H9 (cell line): ENCODE data around the gene KCNN2. TPM values are rescaled to one million over a fixed set of nuclear protein-coding genes. Genes with fewer than 3 reads are reported as not detected.

Experiments used
- DNase-seq: peaks from one replicate; pipeline ENCODE4 v3.0.0-alpha.2; 2017
- H2AFZ ChIP-seq: one replicate; pipeline ENCODE4 v1.6.1; 2013; ENCODE audit warnings: mild to moderate bottlenecking, low read length, control low read depth, moderate library complexity
- H2AK5ac ChIP-seq: 2 replicates; pipeline ENCODE4 v1.6.1; 2013; ENCODE audit warnings: low read length, control low read depth, mixed read lengths; ENCODE audit not compliant: insufficient read length
- H2BK120ac ChIP-seq: one replicate; pipeline ENCODE4 v1.6.1; 2013; ENCODE audit warnings: low read depth, mild to moderate bottlenecking, low read length, control low read depth, inconsistent platforms; ENCODE audit not compliant: poor library complexity, severe bottlenecking
- H2BK12ac ChIP-seq: 2 replicates; pipeline ENCODE4 v1.6.1; 2013; ENCODE audit warnings: low read length, control low read depth, mixed read lengths, low read depth; ENCODE audit not compliant: insufficient read length
- H2BK15ac ChIP-seq: 2 replicates; pipeline ENCODE4 v1.6.1; 2013; ENCODE audit warnings: low read depth, low read length, control low read depth
- H2BK20ac ChIP-seq: one replicate; pipeline ENCODE4 v1.6.1; 2013; ENCODE audit warnings: low read depth, mild to moderate bottlenecking, low read length, control low read depth, inconsistent platforms; ENCODE audit not compliant: poor library complexity, severe bottlenecking
- H2BK5ac ChIP-seq: 2 replicates; pipeline ENCODE4 v1.6.1; 2013; ENCODE audit warnings: low read length, control low read depth, mixed read lengths; ENCODE audit not compliant: insufficient read length
- H3K14ac ChIP-seq: 2 replicates; pipeline ENCODE4 v1.6.1; 2013; ENCODE audit warnings: low read length, control low read depth; ENCODE audit not compliant: insufficient read depth
- H3K18ac ChIP-seq: 2 replicates; pipeline ENCODE4 v1.6.1; 2013; ENCODE audit warnings: low read depth, mild to moderate bottlenecking, mixed read lengths, low read length, control low read depth; ENCODE audit not compliant: insufficient read length
- H3K23ac ChIP-seq: 2 replicates; pipeline ENCODE4 v1.6.1; 2013; ENCODE audit warnings: low read length, control low read depth, mixed read lengths, low read depth; ENCODE audit not compliant: insufficient read length
- H3K23me2 ChIP-seq: 2 replicates; pipeline ENCODE4 v1.6.1; 2013; ENCODE audit warnings: low read depth, mild to moderate bottlenecking, mixed read lengths, low read length, control low read depth; ENCODE audit not compliant: insufficient read length, poor library complexity, severe bottlenecking
- H3K27ac ChIP-seq: 2 replicates; pipeline ENCODE4 v1.5.1; 2013; ENCODE audit warnings: low read length, control low read depth, mixed read lengths, low read depth; ENCODE audit not compliant: insufficient read length
- H3K27me3 ChIP-seq: 2 replicates; pipeline ENCODE4 v1.6.1; 2013; ENCODE audit warnings: low read length, control low read depth, inconsistent platforms; ENCODE audit not compliant: insufficient read depth
- H3K4ac ChIP-seq: 2 replicates; pipeline ENCODE4 v1.6.1; 2013; ENCODE audit warnings: low read depth, mild to moderate bottlenecking, control low read depth, inconsistent platforms, low read length, moderate library complexity
- H3K4me1 ChIP-seq: 2 replicates; pipeline ENCODE4 v1.6.1; 2013; ENCODE audit warnings: low read length, control low read depth, inconsistent platforms; ENCODE audit not compliant: insufficient read depth
- H3K4me2 ChIP-seq: 2 replicates; pipeline ENCODE4 v1.6.1; 2013; ENCODE audit warnings: low read length, control low read depth, mixed read lengths; ENCODE audit not compliant: insufficient read length, insufficient read depth
- H3K56ac ChIP-seq: 2 replicates; pipeline ENCODE4 v1.6.1; 2013; ENCODE audit warnings: low read depth, mild to moderate bottlenecking, mixed read lengths, low read length, control low read depth; ENCODE audit not compliant: insufficient read length
- H3K79me1 ChIP-seq: 2 replicates; pipeline ENCODE4 v1.6.1; 2013; ENCODE audit warnings: low read depth, mild to moderate bottlenecking, moderate library complexity, low read length, control low read depth, inconsistent platforms; ENCODE audit not compliant: insufficient read depth, poor library complexity, severe bottlenecking
- H3K79me2 ChIP-seq: 2 replicates; pipeline ENCODE4 v1.6.1; 2013; ENCODE audit warnings: low read length, control low read depth, inconsistent platforms; ENCODE audit not compliant: insufficient read depth
- H3K9ac ChIP-seq: 2 replicates; pipeline ENCODE4 v1.6.1; 2013; ENCODE audit warnings: low read length, control low read depth, mixed read lengths; ENCODE audit not compliant: insufficient read length; ENCODE audit errors: extremely low read depth
- H3K9me3 ChIP-seq: one replicate; pipeline ENCODE4 v1.6.1; 2013; ENCODE audit warnings: low read depth, low read length, inconsistent platforms; ENCODE audit not compliant: control insufficient read depth
- H3T11ph ChIP-seq: one replicate; pipeline ENCODE4 v1.6.1; 2013; ENCODE audit warnings: mild to moderate bottlenecking, low read length, control low read depth, inconsistent platforms
- H4K20me1 ChIP-seq: one replicate; pipeline ENCODE4 v1.6.1; 2013; ENCODE audit not compliant: control insufficient read depth, insufficient read length, insufficient read depth
- H4K5ac ChIP-seq: 2 replicates; pipeline ENCODE4 v1.6.1; 2013; ENCODE audit warnings: low read depth, mild to moderate bottlenecking, mixed read lengths, low read length, control low read depth; ENCODE audit not compliant: insufficient read length
- H4K8ac ChIP-seq: replicated peaks from 2 replicates; pipeline ENCODE4 v1.6.1; 2013; ENCODE audit warnings: low read length, control low read depth, mixed read lengths, low read depth; ENCODE audit not compliant: insufficient read length
- H4K91ac ChIP-seq: 2 replicates; pipeline ENCODE4 v1.6.1; 2013; ENCODE audit warnings: low read depth, mild to moderate bottlenecking, moderate library complexity, mixed read lengths, low read length, control low read depth; ENCODE audit not compliant: insufficient read length
- H3K27ac Mint-ChIP-seq, 3 experiments: 2 replicates in 2 of 3; 3 replicates in 1 of 3; pipeline ENCODE4 v1.8.0; 2020 to 2021; ENCODE audit warnings: mixed read lengths in 3 of 3, mild to moderate bottlenecking in 1 of 3, moderate library complexity in 1 of 3
- H3K27me3 Mint-ChIP-seq: 2 replicates; pipeline ENCODE4 v1.8.0; 2021; ENCODE audit warnings: low read depth, mild to moderate bottlenecking, moderate library complexity, mixed read lengths
- H3K36me3 Mint-ChIP-seq, 3 experiments: 2 replicates in 2 of 3; 3 replicates in 1 of 3; pipeline ENCODE4 v1.8.0; 2020 to 2021; ENCODE audit warnings: low read depth in 3 of 3, mixed read lengths in 3 of 3; ENCODE audit not compliant: insufficient read depth in 1 of 3
- H3K4me1 Mint-ChIP-seq, 2 experiments: 2 replicates each; pipeline ENCODE4 v1.8.0; 2020; ENCODE audit warnings: mixed read lengths in 2 of 2
- H3K4me3 Mint-ChIP-seq, 2 experiments: 2 replicates in 1 of 2; 3 replicates in 1 of 2; pipeline ENCODE4 v1.8.0; 2020 to 2021; ENCODE audit warnings: mild to moderate bottlenecking in 2 of 2, mixed read lengths in 2 of 2, moderate library complexity in 1 of 2
- H3K9me3 Mint-ChIP-seq, 2 experiments: 2 replicates in 1 of 2; 3 replicates in 1 of 2; pipeline ENCODE4 v1.8.0; 2020; ENCODE audit warnings: mild to moderate bottlenecking in 2 of 2, mixed read lengths in 2 of 2, moderate library complexity in 1 of 2
- WGBS: extraction: QIAGEN DNeasy Blood & Tissue Kit; methylation state at CpG from one replicate; pipeline ENCODE4 v1.1.7; 2013; ENCODE audit warnings: missing lambda C conversion rate, low lambda C conversion rate, mixed read lengths; ENCODE audit not compliant: insufficient read length; ENCODE audit errors: extremely low coverage; 5-methylcytosine and 5-hydroxymethylcytosine counted together
- total RNA-seq: library from RNA; stranded (reverse); gene quantifications from 2 replicates; pipeline ENCODE4 v1.2.1, GENCODE V29; 2021
- TF ChIP-seq, protein P1 (sequence below): fragments of 200-600 bp; sonication (generic); conservative IDR thresholded peaks from 3 replicates; pipeline ENCODE4 v1.8.0; 2021; ENCODE audit warnings: antibody characterized with exemption, mild to moderate bottlenecking

KCNN2 gene
- total RNA-seq, 1 experiment from 2014 or later, result 21.0 TPM

DNA sequence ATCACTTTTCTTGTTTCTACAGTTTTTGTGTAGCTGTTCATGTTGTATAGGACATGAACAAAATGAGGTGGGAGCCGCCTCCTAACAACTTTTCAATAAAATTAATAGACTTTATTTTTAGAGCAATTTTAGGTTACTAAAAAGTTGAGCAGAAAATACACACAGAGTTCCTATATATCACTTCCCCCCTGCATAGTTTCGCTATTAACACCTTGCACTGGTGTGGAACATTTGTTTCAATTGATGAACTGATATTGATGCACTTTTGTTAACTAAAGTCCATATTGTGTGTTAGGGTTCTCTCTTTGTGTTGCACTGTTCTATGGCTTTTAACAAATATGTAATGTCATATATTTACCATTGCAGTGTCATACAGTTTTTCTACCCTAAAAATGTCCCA, 47.8 kb upstream of the KCNN2 start:
- no peak overlapping the region for H3T11ph ChIP-seq
- H3K4me3 Mint-ChIP-seq, result no peak overlapping the region
- no peak overlapping the region for H2AK5ac ChIP-seq
- no peaks in the 10 kb centered on the region for H3K23me2 ChIP-seq
- H3K27ac Mint-ChIP-seq, result no peak overlapping the region
- no peak overlapping the region for H4K5ac ChIP-seq
- no peak overlapping the region for H3K14ac ChIP-seq
- no CpG with 5 or more reads among the region's 2 CpGs for WGBS
- no peak overlapping the region for H3K4me2 ChIP-seq
- no peaks in the 10 kb centered on the region for H3K9me3 ChIP-seq
- H3K9me3 Mint-ChIP-seq, result no peaks in the 10 kb centered on the region
- H3K9ac ChIP-seq, result no peak overlapping the region
- H2BK5ac ChIP-seq, result no peak overlapping the region
- H3K23ac ChIP-seq, result no peak overlapping the region
- peak overlapping the region; percentile 60 for H2BK20ac ChIP-seq
- H4K8ac ChIP-seq, result no peak overlapping the region
- no peak overlapping the region for H2AFZ ChIP-seq
- H3K79me1 ChIP-seq, result no peaks in the 10 kb centered on the region
- no peak overlapping the region for H3K18ac ChIP-seq
- H3K4me1 ChIP-seq, result no peaks in the 10 kb centered on the region; the same call in 1 of the 2 replicates
- DNase-seq, result no peak
- H3K36me3 Mint-ChIP-seq, result no peaks in the 10 kb centered on the region
- H2BK120ac ChIP-seq, result no peak overlapping the region
- no peaks in the 10 kb centered on the region for H3K79me2 ChIP-seq
- H3K4me1 Mint-ChIP-seq, result peaks cover 38 to 43% of the 10 kb centered on the region in 2 experiments
- no peak overlapping the region for H3K27ac ChIP-seq
- TF ChIP-seq, protein P1, sequence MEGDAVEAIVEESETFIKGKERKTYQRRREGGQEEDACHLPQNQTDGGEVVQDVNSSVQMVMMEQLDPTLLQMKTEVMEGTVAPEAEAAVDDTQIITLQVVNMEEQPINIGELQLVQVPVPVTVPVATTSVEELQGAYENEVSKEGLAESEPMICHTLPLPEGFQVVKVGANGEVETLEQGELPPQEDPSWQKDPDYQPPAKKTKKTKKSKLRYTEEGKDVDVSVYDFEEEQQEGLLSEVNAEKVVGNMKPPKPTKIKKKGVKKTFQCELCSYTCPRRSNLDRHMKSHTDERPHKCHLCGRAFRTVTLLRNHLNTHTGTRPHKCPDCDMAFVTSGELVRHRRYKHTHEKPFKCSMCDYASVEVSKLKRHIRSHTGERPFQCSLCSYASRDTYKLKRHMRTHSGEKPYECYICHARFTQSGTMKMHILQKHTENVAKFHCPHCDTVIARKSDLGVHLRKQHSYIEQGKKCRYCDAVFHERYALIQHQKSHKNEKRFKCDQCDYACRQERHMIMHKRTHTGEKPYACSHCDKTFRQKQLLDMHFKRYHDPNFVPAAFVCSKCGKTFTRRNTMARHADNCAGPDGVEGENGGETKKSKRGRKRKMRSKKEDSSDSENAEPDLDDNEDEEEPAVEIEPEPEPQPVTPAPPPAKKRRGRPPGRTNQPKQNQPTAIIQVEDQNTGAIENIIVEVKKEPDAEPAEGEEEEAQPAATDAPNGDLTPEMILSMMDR, result no peak
- H4K91ac ChIP-seq, result no peak overlapping the region
- H3K27me3 ChIP-seq, result no peaks in the 10 kb centered on the region
- H4K20me1 ChIP-seq, result no peaks in the 10 kb centered on the region
- no peak overlapping the region for H3K56ac ChIP-seq
- H2BK12ac ChIP-seq, result no peak overlapping the region
- no peaks in the 10 kb centered on the region; the same call in 1 of the 2 replicates for H3K27me3 Mint-ChIP-seq
- H2BK15ac ChIP-seq, result no peak overlapping the region
- no peak overlapping the region for H3K4ac ChIP-seq
